Retinal pigment epithelial cell (primary cell): ENCODE results near the gene DLG4.

Experiments used
- DNase-seq: peaks from one replicate; pipeline ENCODE4 v3.0.0-alpha.2; 2010; ENCODE audit warnings: low read depth
- H3K4me3 ChIP-seq: 2 replicates; pipeline ENCODE4 v1.5.1; 2011; ENCODE audit warnings: mild to moderate bottlenecking, low read length, control low read depth, moderate library complexity
- CTCF ChIP-seq: conservative IDR thresholded peaks from 2 replicates; pipeline ENCODE4 v1.5.1; 2011; ENCODE audit warnings: low read depth, low read length, control low read depth, inconsistent platforms

The DLG4 gene

GRCh38 chr17:7137171-7137943, 82.3 kb downstream of the DLG4 start:
- no peak overlapping the region for H3K4me3 ChIP-seq
- DNase-seq: no peak
- TF ChIP-seq CTCF: no peak
